ENCODE data around the gene ZNG1A. TPM values are rescaled to one million over a fixed set of nuclear protein-coding genes. Genes with fewer than 3 reads are reported as not detected.
"Not testable (repeated sequence)": the region's sequence is repeated elsewhere in the genome, so short reads cannot be mapped to it uniquely, and the experiment has no call there.

The ZNG1A gene
- total and polyA plus RNA-seq, 2 experiments from 2014 or later, result 70.3 to 180 TPM

DNA sequence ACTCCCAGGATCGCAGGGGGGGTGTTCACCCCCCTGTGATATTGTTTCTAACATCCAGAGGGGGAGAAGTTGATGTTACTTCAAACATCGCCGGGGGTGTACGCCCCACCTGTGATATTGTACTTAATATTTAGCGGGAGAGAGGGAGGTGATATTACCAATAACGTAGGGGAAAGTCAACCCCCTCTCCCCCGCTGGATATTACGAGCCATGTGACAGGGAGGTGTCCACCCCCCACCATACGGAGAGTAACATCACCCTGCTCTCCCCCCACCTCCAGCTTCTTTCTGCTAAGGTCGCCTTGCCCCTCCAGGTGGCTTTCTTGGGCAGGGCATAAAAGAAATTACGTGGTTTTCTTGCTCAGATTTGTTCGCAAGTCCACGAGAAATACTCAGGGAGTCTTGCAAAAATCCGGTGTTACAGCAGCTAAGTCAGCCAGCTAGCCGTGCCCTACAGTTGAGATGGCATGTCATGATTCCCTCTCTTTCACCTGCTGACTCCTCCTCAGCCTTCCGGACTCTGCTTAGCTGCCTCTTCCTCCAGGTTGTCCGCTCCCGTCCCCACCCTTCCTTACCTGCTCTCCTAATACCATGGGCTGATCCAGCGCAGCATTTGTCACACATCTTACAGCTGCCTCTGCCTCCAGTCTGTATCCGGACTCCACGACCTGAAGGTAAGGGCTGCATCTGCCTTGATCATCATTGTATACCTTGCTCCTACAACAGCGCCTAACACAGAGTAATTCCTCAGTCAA, 69.9 kb downstream of the ZNG1A start:
- not testable (repeated sequence) for H3K9me3 Mint-ChIP-seq; H3F3A ChIP-seq (replicated peaks; ENCODE audit: low read depth); H3K9me2 ChIP-seq (ENCODE audit: insufficient read depth); H3K4me1 ChIP-seq (ENCODE audit: insufficient read depth); H3K4me1 Mint-ChIP-seq; H3K79me2 ChIP-seq (replicated peaks; ENCODE audit: insufficient read depth); H4K20me1 ChIP-seq (replicated peaks; ENCODE audit: insufficient read depth); H2AFZ ChIP-seq; H3K4me3 ChIP-seq; H3K36me3 Mint-ChIP-seq (ENCODE audit: low read depth); H3K36me3 ChIP-seq (ENCODE audit: insufficient read depth); H3K27ac ChIP-seq (ENCODE audit: low read depth); H3K4me2 ChIP-seq; H3K27ac Mint-ChIP-seq; H3K4me3 Mint-ChIP-seq
- peaks cover 82% of the 10 kb centered on the region for H3K27me3 ChIP-seq (ENCODE audit: insufficient read depth)
- ATAC-seq, result peak; percentile 10
- DNase-seq (ENCODE audit: low spot score), result peak; percentile 24
- TF ChIP-seq EZH2 (IDR thresholded peaks at IDR 0.05; ENCODE audit: low read depth, unreplicated experiment), result peak; percentile 41
- peaks cover 47% of the 10 kb centered on the region for H3K27me3 Mint-ChIP-seq (ENCODE audit: insufficient read depth, low read depth, poor library complexity)

DNA sequence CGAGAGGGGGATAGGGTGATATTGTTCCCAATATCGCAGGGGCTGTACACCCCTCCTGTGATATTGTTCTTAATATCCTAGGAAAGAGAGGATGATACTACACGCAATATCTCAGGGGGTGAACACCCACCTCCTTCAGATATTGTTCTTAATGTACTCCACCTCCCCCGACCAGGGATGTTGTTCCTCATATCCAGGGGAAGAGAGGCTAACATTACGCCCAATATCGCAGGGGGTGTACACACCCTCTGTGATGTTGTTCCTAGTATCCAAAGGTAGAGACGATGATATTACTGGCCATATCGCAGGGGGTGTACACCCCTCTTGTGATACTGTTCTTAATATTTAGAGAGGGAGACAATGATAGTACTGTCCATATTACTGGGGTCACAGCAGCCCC, 72.9 kb downstream of the ZNG1A start:
- not testable (repeated sequence) for DNase-seq (ENCODE audit: low spot score); H3F3A ChIP-seq (replicated peaks; ENCODE audit: low read depth); H3K27ac ChIP-seq (ENCODE audit: low read depth); H3K4me3 ChIP-seq; H3K4me3 Mint-ChIP-seq; H3K36me3 Mint-ChIP-seq (ENCODE audit: low read depth); H3K27ac Mint-ChIP-seq; H3K4me2 ChIP-seq; H3K9me3 Mint-ChIP-seq; H4K20me1 ChIP-seq (replicated peaks; ENCODE audit: insufficient read depth); H2AFZ ChIP-seq; H3K4me1 Mint-ChIP-seq; H3K4me1 ChIP-seq (ENCODE audit: insufficient read depth); H3K9me2 ChIP-seq (ENCODE audit: insufficient read depth); H3K36me3 ChIP-seq (ENCODE audit: insufficient read depth); H3K79me2 ChIP-seq (replicated peaks; ENCODE audit: insufficient read depth); ATAC-seq
- peaks cover 25% of the 10 kb centered on the region for H3K27me3 Mint-ChIP-seq (ENCODE audit: insufficient read depth, low read depth, poor library complexity)
- H3K27me3 ChIP-seq (ENCODE audit: insufficient read depth), result peaks cover 53% of the 10 kb centered on the region

DNA sequence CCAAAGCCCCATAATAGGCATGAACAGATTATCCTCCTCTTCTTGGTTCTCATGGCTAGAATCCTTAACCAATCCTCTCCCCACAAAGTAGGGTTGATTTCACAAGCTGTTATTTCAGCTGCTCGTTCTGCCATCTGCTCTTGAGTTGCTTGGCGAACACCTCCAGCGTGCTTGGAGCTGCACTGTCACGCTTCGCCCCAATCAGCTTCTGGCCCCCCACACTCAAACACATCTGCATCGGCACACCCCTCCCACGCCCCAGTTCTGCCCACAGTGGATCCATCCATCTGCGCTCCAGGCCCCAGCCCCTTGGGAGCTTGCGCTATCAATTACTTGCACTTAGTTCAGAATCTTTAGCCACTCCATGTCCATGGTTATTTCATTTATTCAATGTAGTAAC, 78.4 kb downstream of the ZNG1A start:
- not testable (repeated sequence) for H3K4me1 ChIP-seq (ENCODE audit: insufficient read depth); H3K27ac Mint-ChIP-seq; H3K4me2 ChIP-seq; H3K27me3 Mint-ChIP-seq (ENCODE audit: insufficient read depth, low read depth, poor library complexity); H3K4me3 ChIP-seq; H3K27me3 ChIP-seq (ENCODE audit: insufficient read depth); H3K27ac ChIP-seq (ENCODE audit: low read depth); H3K4me3 Mint-ChIP-seq; H3K79me2 ChIP-seq (replicated peaks; ENCODE audit: insufficient read depth); ATAC-seq; H3K9me3 Mint-ChIP-seq; H3F3A ChIP-seq (replicated peaks; ENCODE audit: low read depth); H3K9me2 ChIP-seq (ENCODE audit: insufficient read depth); H2AFZ ChIP-seq; DNase-seq (ENCODE audit: low spot score); H3K36me3 ChIP-seq (ENCODE audit: insufficient read depth); H3K36me3 Mint-ChIP-seq (ENCODE audit: low read depth); H4K20me1 ChIP-seq (replicated peaks; ENCODE audit: insufficient read depth); H3K4me1 Mint-ChIP-seq

DNA sequence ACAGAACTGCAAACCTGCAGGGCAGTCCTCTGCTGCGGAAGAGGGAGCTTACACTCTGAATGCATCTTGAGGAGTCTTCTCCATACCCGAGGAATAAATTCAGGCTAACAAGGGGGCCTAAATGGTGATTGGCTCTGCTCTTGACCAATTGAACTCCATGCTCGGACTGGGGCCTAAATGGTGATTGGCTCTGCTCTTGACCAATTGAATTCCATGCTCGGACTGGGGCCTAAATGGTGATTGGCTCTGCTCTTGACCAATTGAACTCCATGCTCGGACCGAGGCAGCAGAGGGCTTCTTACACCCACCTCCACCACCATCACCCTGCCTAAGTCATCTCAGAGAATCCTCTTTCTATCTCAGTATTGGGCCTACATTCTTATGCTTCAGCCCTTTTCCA, 79.0 kb downstream of the ZNG1A start:
- H3K4me3 Mint-ChIP-seq; H3K4me1 ChIP-seq (ENCODE audit: insufficient read depth); H3K27me3 Mint-ChIP-seq (ENCODE audit: insufficient read depth, low read depth, poor library complexity); H3K79me2 ChIP-seq (replicated peaks; ENCODE audit: insufficient read depth); H3K27ac Mint-ChIP-seq; H3K36me3 Mint-ChIP-seq (ENCODE audit: low read depth); H2AFZ ChIP-seq; H3K9me2 ChIP-seq (ENCODE audit: insufficient read depth); H3K4me2 ChIP-seq; H4K20me1 ChIP-seq (replicated peaks; ENCODE audit: insufficient read depth); H3K27me3 ChIP-seq (ENCODE audit: insufficient read depth); H3F3A ChIP-seq (replicated peaks; ENCODE audit: low read depth); H3K4me3 ChIP-seq; DNase-seq (ENCODE audit: low spot score); H3K9me3 Mint-ChIP-seq; H3K4me1 Mint-ChIP-seq; H3K36me3 ChIP-seq (ENCODE audit: insufficient read depth); ATAC-seq; H3K27ac ChIP-seq (ENCODE audit: low read depth): not testable (repeated sequence)

DNA sequence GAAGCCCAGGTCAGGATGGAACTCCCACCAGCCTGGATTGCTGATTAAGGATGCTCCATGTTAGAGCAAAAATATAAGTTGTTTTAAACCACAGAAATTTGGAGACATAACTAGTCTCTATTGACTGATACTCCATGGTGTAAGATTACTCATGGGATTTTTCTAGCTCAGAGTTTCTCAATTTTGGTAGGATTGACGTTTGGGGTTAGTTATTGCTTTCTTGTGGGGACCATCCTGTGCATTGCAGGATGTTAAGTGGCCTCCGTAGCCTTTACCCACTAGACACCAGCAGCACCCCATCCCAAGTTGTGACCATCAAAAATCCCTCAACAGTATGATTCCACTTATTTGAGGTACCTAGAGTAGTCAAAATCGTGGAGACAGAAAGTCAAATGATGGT, 80.1 kb downstream of the ZNG1A start:
- H3K27ac Mint-ChIP-seq; H3K27me3 Mint-ChIP-seq (ENCODE audit: insufficient read depth, low read depth, poor library complexity); H3K9me2 ChIP-seq (ENCODE audit: insufficient read depth); H3K36me3 Mint-ChIP-seq (ENCODE audit: low read depth); H3K9me3 Mint-ChIP-seq; H3K4me1 Mint-ChIP-seq; DNase-seq (ENCODE audit: low spot score); H3K27ac ChIP-seq (ENCODE audit: low read depth); H3K79me2 ChIP-seq (replicated peaks; ENCODE audit: insufficient read depth); H3K4me1 ChIP-seq (ENCODE audit: insufficient read depth); H3F3A ChIP-seq (replicated peaks; ENCODE audit: low read depth); H3K4me3 Mint-ChIP-seq; H3K27me3 ChIP-seq (ENCODE audit: insufficient read depth); H3K36me3 ChIP-seq (ENCODE audit: insufficient read depth); H3K4me2 ChIP-seq; H2AFZ ChIP-seq; H3K4me3 ChIP-seq; H4K20me1 ChIP-seq (replicated peaks; ENCODE audit: insufficient read depth); ATAC-seq: not testable (repeated sequence)

DNA sequence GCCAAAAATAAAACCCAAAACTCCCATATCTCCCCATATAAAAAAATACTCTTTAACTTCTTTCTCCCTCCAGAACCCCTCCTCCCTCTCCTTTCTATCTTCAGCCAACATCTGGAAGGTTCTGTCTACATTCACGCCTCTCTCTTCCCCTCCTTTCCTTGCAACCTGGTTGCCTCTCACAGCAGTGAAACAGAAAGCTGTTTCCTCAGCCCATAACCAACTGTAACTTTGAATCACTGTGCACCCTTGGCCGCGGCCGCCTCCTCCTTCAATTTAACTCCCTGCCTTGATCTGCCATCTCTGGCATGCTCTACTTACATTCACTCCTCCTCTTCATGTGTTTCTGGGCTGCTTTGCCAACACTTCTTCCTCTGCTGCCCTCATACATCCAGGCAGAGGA, 83.9 kb downstream of the ZNG1A start:
- H3K4me1 ChIP-seq (ENCODE audit: insufficient read depth); H3K4me1 Mint-ChIP-seq; H3K27me3 Mint-ChIP-seq (ENCODE audit: insufficient read depth, low read depth, poor library complexity); H3K4me3 Mint-ChIP-seq; H3F3A ChIP-seq (replicated peaks; ENCODE audit: low read depth); H3K27ac ChIP-seq (ENCODE audit: low read depth); DNase-seq (ENCODE audit: low spot score); H3K4me3 ChIP-seq; H3K9me2 ChIP-seq (ENCODE audit: insufficient read depth); H3K79me2 ChIP-seq (replicated peaks; ENCODE audit: insufficient read depth); H2AFZ ChIP-seq; H3K36me3 Mint-ChIP-seq (ENCODE audit: low read depth); H3K9me3 Mint-ChIP-seq; H3K36me3 ChIP-seq (ENCODE audit: insufficient read depth); ATAC-seq; H3K27me3 ChIP-seq (ENCODE audit: insufficient read depth); H3K4me2 ChIP-seq; H4K20me1 ChIP-seq (replicated peaks; ENCODE audit: insufficient read depth); H3K27ac Mint-ChIP-seq: not testable (repeated sequence)
